Peyer's patch (tissue), 4 donors: ENCODE measurements around the gene RGL1.

ENCODE experiments used
- CTCF ChIP-seq, 6 experiments: fragments of 450-650 bp in 4 of 6; fragments of 200-600 bp in 2 of 6; sonication (generic) in 1 of 6; IDR thresholded peaks; one replicate each; pipeline ENCODE4 v1.5.1; 2017 to 2019; ENCODE audit warnings: antibody characterized with exemption in 6 of 6, mild to moderate bottlenecking in 3 of 6, moderate library complexity in 1 of 6
- POLR2A ChIP-seq, 2 donors: fragments of 450-650 bp; IDR thresholded peaks; one replicate each; pipeline ENCODE4 v1.5.1; 2017; ENCODE audit warnings: antibody characterized with exemption in 2 of 2, mild to moderate bottlenecking in 2 of 2, moderate library complexity in 2 of 2

DNA sequence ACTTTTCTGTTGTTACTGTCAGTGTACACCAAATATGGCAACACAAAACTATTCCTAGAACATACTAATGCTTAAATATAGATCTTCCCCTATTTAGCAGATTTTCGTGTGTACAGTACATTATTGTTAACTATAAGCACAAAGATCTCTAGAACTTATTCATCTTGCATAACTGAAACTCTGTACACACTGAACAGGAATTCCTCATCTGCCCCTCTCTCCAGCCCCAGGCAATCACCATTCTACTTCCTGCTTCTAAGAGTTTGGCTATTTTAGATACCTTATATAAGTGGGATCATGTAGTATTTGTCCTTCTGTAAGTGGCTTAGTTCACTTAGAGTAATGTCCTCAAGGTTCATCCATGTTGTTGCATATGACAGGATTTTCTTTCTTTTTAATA is 4.5 kb upstream of the RGL1 start:
- no peak for TF ChIP-seq CTCF (IDR thresholded peaks at IDR 0.05)
- TF ChIP-seq POLR2A (IDR thresholded peaks at IDR 0.05) = no peak
